HepG2 (cell line): ENCODE measurements around the gene CIROP. TPM values are rescaled to one million over a fixed set of nuclear protein-coding genes. Genes with fewer than 3 reads are reported as not detected.
A peak's percentile ranks its signal among the peaks of the same experiment; 100 is the strongest.

Source experiments
- ATF1 ChIP-seq: IDR thresholded peaks from 2 replicates; pipeline ENCODE4 v1.6.1; 2016; ENCODE audit warnings: mild to moderate bottlenecking, control low read depth
- ATRX ChIP-seq: sonication (generic); formaldehyde crosslinking; IDR thresholded peaks from 2 replicates; pipeline ENCODE4 v1.4.0; 2020; ENCODE audit warnings: missing genetic modification reagents, borderline replicate concordance
- GATA4 ChIP-seq: sonication (generic); IDR thresholded peaks from 2 replicates; pipeline ENCODE4 v1.6.1; 2016; ENCODE audit warnings: antibody characterized with exemption, low read depth, borderline replicate concordance
- GFI1 ChIP-seq: sonication (generic); formaldehyde crosslinking; IDR thresholded peaks from 2 replicates; pipeline ENCODE4 v1.5.0; 2020; ENCODE audit warnings: missing genetic modification reagents, mild to moderate bottlenecking, borderline replicate concordance
- HDAC2 ChIP-seq: sonication (generic); formaldehyde crosslinking; IDR thresholded peaks from 2 replicates; pipeline ENCODE4 v1.4.0; 2020; ENCODE audit warnings: missing genetic modification reagents
- JUN ChIP-seq: sonication (generic); formaldehyde crosslinking; IDR thresholded peaks from 2 replicates; pipeline ENCODE4 v1.4.0; 2020; ENCODE audit warnings: mild to moderate bottlenecking, missing genetic modification reagents
- MAFK ChIP-seq, 2 experiments: IDR thresholded peaks in 1 of 2; conservative IDR thresholded peaks in 1 of 2; 2 replicates each; pipeline ENCODE4 v1.6.1; 2011; ENCODE audit warnings: improper control_type of control experiment in 2 of 2, low read length in 2 of 2
- PHF20 ChIP-seq: sonication (generic); formaldehyde crosslinking; IDR thresholded peaks from 2 replicates; pipeline ENCODE4 v1.5.0; 2020; ENCODE audit warnings: mild to moderate bottlenecking, missing genetic modification reagents
- PHF21A ChIP-seq: sonication (generic); formaldehyde crosslinking; IDR thresholded peaks from 2 replicates; pipeline ENCODE4 v1.5.0; 2020; ENCODE audit warnings: mild to moderate bottlenecking, missing genetic modification reagents
- POGZ ChIP-seq: sonication (generic); formaldehyde crosslinking; IDR thresholded peaks from 2 replicates; pipeline ENCODE4 v1.4.0; 2020; ENCODE audit warnings: mild to moderate bottlenecking, missing genetic modification reagents
- RFX3 ChIP-seq: IDR thresholded peaks from 2 replicates; pipeline ENCODE4 v1.6.1; 2016; ENCODE audit warnings: missing biosample characterization, missing genetic modification reagents
- SMAD1 ChIP-seq: sonication (generic); formaldehyde crosslinking; IDR thresholded peaks from 2 replicates; pipeline ENCODE4 v1.4.0; 2020; ENCODE audit warnings: missing genetic modification reagents, low read depth, mild to moderate bottlenecking, borderline replicate concordance
- SP4 ChIP-seq: sonication (generic); formaldehyde crosslinking; IDR thresholded peaks from 2 replicates; pipeline ENCODE4 v1.8.1; 2023; ENCODE audit warnings: mild to moderate bottlenecking, missing genetic modification reagents
- THAP11 ChIP-seq: IDR thresholded peaks from 2 replicates; pipeline ENCODE4 v1.6.1; 2016; ENCODE audit warnings: missing biosample characterization, missing genetic modification reagents
- TOPORS ChIP-seq: sonication (generic); formaldehyde crosslinking; IDR thresholded peaks from 2 replicates; pipeline ENCODE4 v1.8.0; 2023; ENCODE audit warnings: mild to moderate bottlenecking, missing genetic modification reagents
- TRIM24 ChIP-seq: sonication (generic); formaldehyde crosslinking; IDR thresholded peaks from 2 replicates; pipeline ENCODE4 v1.8.0; 2022; ENCODE audit warnings: mild to moderate bottlenecking, missing genetic modification reagents
- ZBTB1 ChIP-seq: sonication (generic); formaldehyde crosslinking; IDR thresholded peaks from 2 replicates; pipeline ENCODE4 v1.4.0; 2020; ENCODE audit warnings: missing genetic modification reagents, borderline replicate concordance
- ZFP82 ChIP-seq: sonication (generic); formaldehyde crosslinking; IDR thresholded peaks from 2 replicates; pipeline ENCODE4 v1.5.1; 2020; ENCODE audit warnings: mild to moderate bottlenecking, missing genetic modification reagents, borderline replicate concordance
- ZMYM4 ChIP-seq: sonication (generic); formaldehyde crosslinking; IDR thresholded peaks from 2 replicates; pipeline ENCODE4 v1.8.1; 2023; ENCODE audit warnings: mild to moderate bottlenecking, missing genetic modification reagents
- ZNF550 ChIP-seq: sonication (generic); formaldehyde crosslinking; IDR thresholded peaks from 2 replicates; pipeline ENCODE4 v1.4.0; 2020; ENCODE audit warnings: mild to moderate bottlenecking, missing genetic modification reagents, borderline replicate concordance
- ZNF766 ChIP-seq: sonication (generic); formaldehyde crosslinking; IDR thresholded peaks from 2 replicates; pipeline ENCODE4 v1.5.0; 2020; ENCODE audit warnings: missing genetic modification reagents, borderline replicate concordance
- ZSCAN29 ChIP-seq: sonication (generic); formaldehyde crosslinking; conservative IDR thresholded peaks from 2 replicates; pipeline ENCODE4 v1.4.0; 2020; ENCODE audit warnings: mild to moderate bottlenecking, missing genetic modification reagents
- polyA plus RNA-seq, 8 experiments: library from polyadenylated mRNA; depleted of rRNA in 3 of 8; stranded (reverse) in 7 of 8; unstranded in 1 of 8; fragments of >200 nt; fragmentation: Illumina TruSeq in 4 of 8; extraction: Trizol in 4 of 8; gene quantifications; 2 replicates each; pipeline versions ENCODE4 v1.2.1 to v1.2.3, GENCODE V29; 2011 to 2016; ENCODE audit warnings: low read depth in 4 of 8, missing spikeins in 1 of 8, mixed read lengths in 1 of 8; ENCODE audit not compliant: insufficient read depth in 1 of 8
- total RNA-seq, 5 experiments: library from RNA; depleted of rRNA; stranded (reverse); fragments of >200 nt; fragmentation: Illumina TruSeq; extraction: Trizol; gene quantifications; 2 replicates each; pipeline ENCODE4 v1.2.3, GENCODE V29; 2016; ENCODE audit warnings: low read depth in 1 of 5
- TF ChIP-seq, protein P1 (sequence below): sonication (generic); formaldehyde crosslinking; IDR thresholded peaks from 2 replicates; pipeline ENCODE4 v1.4.0; 2020; ENCODE audit warnings: missing genetic modification reagents
- TF ChIP-seq, protein P2 (sequence below): sonication (generic); formaldehyde crosslinking; IDR thresholded peaks from 2 replicates; pipeline ENCODE4 v1.5.0; 2020; ENCODE audit warnings: mild to moderate bottlenecking, low read depth, missing genetic modification reagents, borderline replicate concordance
- TF ChIP-seq, protein P3 (sequence below): sonication (generic); formaldehyde crosslinking; IDR thresholded peaks from 2 replicates; pipeline ENCODE4 v1.4.0; 2020; ENCODE audit warnings: missing genetic modification reagents

Gene CIROP
- total and polyA plus RNA-seq, 2 of the 13 experiments (the other 11 are each of a cell fraction or from before 2014, with no cell fraction given), result 0.07 TPM; not detected in 1

DNA sequence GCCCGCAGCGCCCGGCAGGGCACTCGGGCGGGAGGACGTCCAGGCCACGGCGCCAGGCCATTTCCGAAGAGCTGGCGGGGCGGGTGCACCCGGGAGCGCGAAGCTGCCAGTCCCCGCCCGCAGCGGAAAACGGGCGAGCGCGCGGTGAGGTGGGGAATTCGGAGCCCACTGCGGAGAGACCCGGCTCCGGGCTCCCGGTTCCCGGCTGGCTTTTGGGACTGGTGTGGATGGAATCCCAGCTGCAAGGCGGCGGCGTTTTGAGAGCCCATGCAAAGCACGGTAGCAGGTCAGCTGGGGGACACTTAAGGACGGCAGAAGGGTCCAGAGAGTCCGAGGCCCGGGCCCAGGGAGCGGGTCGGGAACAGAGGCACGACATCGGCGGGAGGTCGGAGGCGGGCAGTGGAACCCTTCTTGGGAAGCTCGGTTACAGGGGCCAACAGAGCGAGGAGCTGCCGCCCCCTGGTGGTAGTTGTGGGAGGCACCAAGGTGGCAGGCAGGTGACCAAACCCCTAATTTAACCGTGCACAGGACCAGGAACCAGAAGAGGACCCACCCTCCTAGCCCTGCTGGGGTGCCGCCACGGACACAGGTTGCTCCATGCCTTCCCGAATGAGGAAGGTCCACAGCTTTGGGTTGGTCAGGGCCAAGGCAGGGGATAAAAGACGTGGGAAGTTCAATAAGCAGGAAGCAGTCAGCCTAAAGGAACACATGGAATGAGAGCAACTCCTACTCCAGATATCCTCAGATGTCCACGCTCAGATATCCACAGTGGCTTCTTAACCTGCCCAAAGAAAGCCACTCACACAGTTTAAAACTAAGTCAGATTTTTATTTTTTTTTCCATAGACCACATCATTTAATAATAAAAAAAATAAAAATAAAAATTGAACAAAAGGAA, 46.8 kb downstream of the CIROP start (continued):
- no peak for TF ChIP-seq RFX3
- TF ChIP-seq SP4, result no peak; the same call in 1 of the 2 replicates
- TF ChIP-seq, protein P1, sequence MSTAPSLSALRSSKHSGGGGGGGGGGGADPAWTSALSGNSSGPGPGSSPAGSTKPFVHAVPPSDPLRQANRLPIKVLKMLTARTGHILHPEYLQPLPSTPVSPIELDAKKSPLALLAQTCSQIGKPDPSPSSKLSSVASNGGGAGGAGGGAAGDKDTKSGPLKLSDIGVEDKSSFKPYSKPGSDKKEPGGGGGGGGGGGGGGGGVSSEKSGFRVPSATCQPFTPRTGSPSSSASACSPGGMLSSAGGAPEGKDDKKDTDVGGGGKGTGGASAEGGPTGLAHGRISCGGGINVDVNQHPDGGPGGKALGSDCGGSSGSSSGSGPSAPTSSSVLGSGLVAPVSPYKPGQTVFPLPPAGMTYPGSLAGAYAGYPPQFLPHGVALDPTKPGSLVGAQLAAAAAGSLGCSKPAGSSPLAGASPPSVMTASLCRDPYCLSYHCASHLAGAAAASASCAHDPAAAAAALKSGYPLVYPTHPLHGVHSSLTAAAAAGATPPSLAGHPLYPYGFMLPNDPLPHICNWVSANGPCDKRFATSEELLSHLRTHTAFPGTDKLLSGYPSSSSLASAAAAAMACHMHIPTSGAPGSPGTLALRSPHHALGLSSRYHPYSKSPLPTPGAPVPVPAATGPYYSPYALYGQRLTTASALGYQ (CRISPR knock-in tag), result no peak; the same call in 1 of the 2 replicates
- TF ChIP-seq MAFK (conservative IDR thresholded peaks at IDR 0.05 in 1 of 2, IDR thresholded peaks at IDR 0.05 in 1 of 2; ENCODE audit: low read length in 2 of 2), result no peak
- TF ChIP-seq GATA4, result no peak
- peak; percentile 99 for TF ChIP-seq ZNF550 (CRISPR knock-in tag)
- no peak for TF ChIP-seq ATF1 (CRISPR knock-in tag)
- TF ChIP-seq TOPORS (CRISPR knock-in tag), result peak; percentile 79; the same call in 1 of the 2 replicates
- TF ChIP-seq, protein P2, sequence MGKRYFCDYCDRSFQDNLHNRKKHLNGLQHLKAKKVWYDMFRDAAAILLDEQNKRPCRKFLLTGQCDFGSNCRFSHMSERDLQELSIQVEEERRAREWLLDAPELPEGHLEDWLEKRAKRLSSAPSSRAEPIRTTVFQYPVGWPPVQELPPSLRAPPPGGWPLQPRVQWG (CRISPR knock-in tag), result no peak
- TF ChIP-seq JUN (CRISPR knock-in tag), result 0 out of 2 replicates have a peak, but pooled peaks have one; percentile 87
- peak; percentile 43; the same call in 1 of the 2 replicates for TF ChIP-seq ZNF766 (CRISPR knock-in tag)
- peak; percentile 100 for TF ChIP-seq SMAD1
- TF ChIP-seq ZMYM4, result peak; percentile 80
- TF ChIP-seq POGZ (CRISPR knock-in tag), result peak; percentile 77
- TF ChIP-seq, protein P3, sequence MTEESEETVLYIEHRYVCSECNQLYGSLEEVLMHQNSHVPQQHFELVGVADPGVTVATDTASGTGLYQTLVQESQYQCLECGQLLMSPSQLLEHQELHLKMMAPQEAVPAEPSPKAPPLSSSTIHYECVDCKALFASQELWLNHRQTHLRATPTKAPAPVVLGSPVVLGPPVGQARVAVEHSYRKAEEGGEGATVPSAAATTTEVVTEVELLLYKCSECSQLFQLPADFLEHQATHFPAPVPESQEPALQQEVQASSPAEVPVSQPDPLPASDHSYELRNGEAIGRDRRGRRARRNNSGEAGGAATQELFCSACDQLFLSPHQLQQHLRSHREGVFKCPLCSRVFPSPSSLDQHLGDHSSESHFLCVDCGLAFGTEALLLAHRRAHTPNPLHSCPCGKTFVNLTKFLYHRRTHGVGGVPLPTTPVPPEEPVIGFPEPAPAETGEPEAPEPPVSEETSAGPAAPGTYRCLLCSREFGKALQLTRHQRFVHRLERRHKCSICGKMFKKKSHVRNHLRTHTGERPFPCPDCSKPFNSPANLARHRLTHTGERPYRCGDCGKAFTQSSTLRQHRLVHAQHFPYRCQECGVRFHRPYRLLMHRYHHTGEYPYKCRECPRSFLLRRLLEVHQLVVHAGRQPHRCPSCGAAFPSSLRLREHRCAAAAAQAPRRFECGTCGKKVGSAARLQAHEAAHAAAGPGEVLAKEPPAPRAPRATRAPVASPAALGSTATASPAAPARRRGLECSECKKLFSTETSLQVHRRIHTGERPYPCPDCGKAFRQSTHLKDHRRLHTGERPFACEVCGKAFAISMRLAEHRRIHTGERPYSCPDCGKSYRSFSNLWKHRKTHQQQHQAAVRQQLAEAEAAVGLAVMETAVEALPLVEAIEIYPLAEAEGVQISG (CRISPR knock-in tag), result peak; percentile 66
- 0 out of 2 replicates have a peak, but pooled peaks have one; percentile 47 for TF ChIP-seq ZFP82 (CRISPR knock-in tag)
- TF ChIP-seq ZSCAN29 (CRISPR knock-in tag), result peak; percentile 88
- no peak for TF ChIP-seq ZBTB1 (CRISPR knock-in tag)
- no peak for TF ChIP-seq ATRX
- TF ChIP-seq GFI1 (CRISPR knock-in tag), result peak; percentile 80; the same call in 1 of the 2 replicates
- peak; percentile 72; the same call in 1 of the 2 replicates for TF ChIP-seq HDAC2 (CRISPR knock-in tag)
- no peak for TF ChIP-seq PHF20
- TF ChIP-seq PHF21A (CRISPR knock-in tag), result peak; percentile 15; the same call in 1 of the 2 replicates
- 0 out of 2 replicates have a peak, but pooled peaks have one; percentile 45 for TF ChIP-seq THAP11 (CRISPR knock-in tag)
- TF ChIP-seq TRIM24 (CRISPR knock-in tag), result no peak
